ENCODE results near the gene TMOD1.
"Not testable (repeated sequence)": the region's sequence is repeated elsewhere in the genome, so short reads cannot be mapped to it uniquely, and the experiment has no call there.

- TF ChIP-seq, protein P1, sequence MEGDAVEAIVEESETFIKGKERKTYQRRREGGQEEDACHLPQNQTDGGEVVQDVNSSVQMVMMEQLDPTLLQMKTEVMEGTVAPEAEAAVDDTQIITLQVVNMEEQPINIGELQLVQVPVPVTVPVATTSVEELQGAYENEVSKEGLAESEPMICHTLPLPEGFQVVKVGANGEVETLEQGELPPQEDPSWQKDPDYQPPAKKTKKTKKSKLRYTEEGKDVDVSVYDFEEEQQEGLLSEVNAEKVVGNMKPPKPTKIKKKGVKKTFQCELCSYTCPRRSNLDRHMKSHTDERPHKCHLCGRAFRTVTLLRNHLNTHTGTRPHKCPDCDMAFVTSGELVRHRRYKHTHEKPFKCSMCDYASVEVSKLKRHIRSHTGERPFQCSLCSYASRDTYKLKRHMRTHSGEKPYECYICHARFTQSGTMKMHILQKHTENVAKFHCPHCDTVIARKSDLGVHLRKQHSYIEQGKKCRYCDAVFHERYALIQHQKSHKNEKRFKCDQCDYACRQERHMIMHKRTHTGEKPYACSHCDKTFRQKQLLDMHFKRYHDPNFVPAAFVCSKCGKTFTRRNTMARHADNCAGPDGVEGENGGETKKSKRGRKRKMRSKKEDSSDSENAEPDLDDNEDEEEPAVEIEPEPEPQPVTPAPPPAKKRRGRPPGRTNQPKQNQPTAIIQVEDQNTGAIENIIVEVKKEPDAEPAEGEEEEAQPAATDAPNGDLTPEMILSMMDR (conservative IDR thresholded peaks at IDR 0.05; ENCODE audit: low read depth in 2 of 2) = not testable (repeated sequence)
- not testable (repeated sequence) for TF ChIP-seq EZH2 (IDR thresholded peaks at IDR 0.05; ENCODE audit: low read depth, unreplicated experiment); EZH2phosphoT487 (IDR thresholded peaks at IDR 0.05; ENCODE audit: unreplicated experiment); CREB1 (CRISPR knock-in tag; IDR thresholded peaks at IDR 0.05; ENCODE audit: low read depth); JUNB (IDR thresholded peaks at IDR 0.05; ENCODE audit: unreplicated experiment)
These were observed 80.1 kb downstream of the TMOD1 start for GRCh38 chr9:97581590-97581989.

Measured in GM23338 (cell line).